HG02938 (cell line): ENCODE data around the gene TRMT112.

Source experiments
- ATAC-seq: cut with Tn5 transposase; IDR thresholded peaks from one replicate; pipeline ENCODE4 v1.9.1; 2021; ENCODE audit warnings: mild to moderate bottlenecking, moderate library complexity; ENCODE audit not compliant: unreplicated experiment

Gene TRMT112

GRCh38 chr11:64351136-64351631 lies 33.8 kb upstream of the TRMT112 start:
- ATAC-seq, result no peak

GRCh38 chr11:64349404-64349803 lies 32.0 kb upstream of the TRMT112 start:
- no peak for ATAC-seq

GRCh38 chr11:64349025-64349387 lies 31.6 kb upstream of the TRMT112 start:
- ATAC-seq, result no peak

- no peak for ATAC-seq
Measured at GRCh38 chr11:64348383-64349024, 31.1 kb upstream of the TRMT112 start.

- ATAC-seq, result no peak
Measured at GRCh38 chr11:64347193-64347867, 30.0 kb upstream of the TRMT112 start.

- ATAC-seq, result no peak
Measured at GRCh38 chr11:64344787-64345186, 27.4 kb upstream of the TRMT112 start.

- ATAC-seq, result no peak
Measured at GRCh38 chr11:64343767-64344559, 26.6 kb upstream of the TRMT112 start.

GRCh38 chr11:64342869-64343745 lies 25.7 kb upstream of the TRMT112 start:
- ATAC-seq, result no peak

GRCh38 chr11:64341851-64342791 lies 24.8 kb upstream of the TRMT112 start:
- ATAC-seq, result peak; percentile 37

- no peak for ATAC-seq
Measured at GRCh38 chr11:64341429-64341828, 24.1 kb upstream of the TRMT112 start.

GRCh38 chr11:64340671-64341335 lies 23.4 kb upstream of the TRMT112 start:
- ATAC-seq, result no peak

GRCh38 chr11:64339754-64340408 lies 22.5 kb upstream of the TRMT112 start, which contains the start of gene CCDC88B:
Gene CCDC88B (plus strand): TSS chr11:64340204. CDS start chr11:64340267, 63 bp downstream.
- peak; percentile 35 for ATAC-seq

- ATAC-seq, result no peak
Measured at GRCh38 chr11:64339286-64339685, 21.9 kb upstream of the TRMT112 start.

GRCh38 chr11:64338716-64339115 lies 21.4 kb upstream of the TRMT112 start:
- ATAC-seq, result no peak

GRCh38 chr11:64337538-64338249 lies 20.3 kb upstream of the TRMT112 start:
- ATAC-seq, result no peak

- peak; percentile 77 for ATAC-seq
Measured at GRCh38 chr11:64334764-64335735, 17.7 kb upstream of the TRMT112 start.

- ATAC-seq, result no peak
Measured at GRCh38 chr11:64333556-64333955, 16.2 kb upstream of the TRMT112 start.
